GM12874 (cell line): Measurements from ENCODE around the gene SLC25A1.

ENCODE experiments used
- TF ChIP-seq, protein P1 (sequence below): IDR thresholded peaks from 2 replicates; pipeline ENCODE4 v1.5.1; 2011; ENCODE audit warnings: low read depth, mild to moderate bottlenecking, control low read depth, low read length, moderate library complexity; ENCODE audit not compliant: insufficient read depth

SLC25A1 gene

DNA sequence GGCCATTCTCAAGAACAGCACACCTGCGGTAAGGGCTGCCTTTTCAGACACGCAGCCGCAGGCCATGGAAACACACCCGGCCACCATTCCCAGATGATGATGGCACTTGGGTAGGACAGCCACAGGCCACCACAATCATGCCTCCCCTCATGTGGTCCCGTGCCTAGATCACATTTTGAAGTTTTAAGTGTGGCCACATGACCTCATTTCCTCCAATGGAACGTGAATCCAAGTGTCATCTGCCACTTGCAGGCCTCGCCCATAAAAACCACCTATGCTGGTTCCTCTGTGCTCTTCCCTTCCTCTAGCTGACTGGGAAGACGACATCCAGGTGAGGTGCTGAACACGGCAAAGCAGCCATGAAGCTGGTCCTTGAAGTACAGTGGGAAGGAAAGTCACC is 44.6 kb upstream of the SLC25A1 start:
- TF ChIP-seq, protein P1, sequence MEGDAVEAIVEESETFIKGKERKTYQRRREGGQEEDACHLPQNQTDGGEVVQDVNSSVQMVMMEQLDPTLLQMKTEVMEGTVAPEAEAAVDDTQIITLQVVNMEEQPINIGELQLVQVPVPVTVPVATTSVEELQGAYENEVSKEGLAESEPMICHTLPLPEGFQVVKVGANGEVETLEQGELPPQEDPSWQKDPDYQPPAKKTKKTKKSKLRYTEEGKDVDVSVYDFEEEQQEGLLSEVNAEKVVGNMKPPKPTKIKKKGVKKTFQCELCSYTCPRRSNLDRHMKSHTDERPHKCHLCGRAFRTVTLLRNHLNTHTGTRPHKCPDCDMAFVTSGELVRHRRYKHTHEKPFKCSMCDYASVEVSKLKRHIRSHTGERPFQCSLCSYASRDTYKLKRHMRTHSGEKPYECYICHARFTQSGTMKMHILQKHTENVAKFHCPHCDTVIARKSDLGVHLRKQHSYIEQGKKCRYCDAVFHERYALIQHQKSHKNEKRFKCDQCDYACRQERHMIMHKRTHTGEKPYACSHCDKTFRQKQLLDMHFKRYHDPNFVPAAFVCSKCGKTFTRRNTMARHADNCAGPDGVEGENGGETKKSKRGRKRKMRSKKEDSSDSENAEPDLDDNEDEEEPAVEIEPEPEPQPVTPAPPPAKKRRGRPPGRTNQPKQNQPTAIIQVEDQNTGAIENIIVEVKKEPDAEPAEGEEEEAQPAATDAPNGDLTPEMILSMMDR = no peak

DNA sequence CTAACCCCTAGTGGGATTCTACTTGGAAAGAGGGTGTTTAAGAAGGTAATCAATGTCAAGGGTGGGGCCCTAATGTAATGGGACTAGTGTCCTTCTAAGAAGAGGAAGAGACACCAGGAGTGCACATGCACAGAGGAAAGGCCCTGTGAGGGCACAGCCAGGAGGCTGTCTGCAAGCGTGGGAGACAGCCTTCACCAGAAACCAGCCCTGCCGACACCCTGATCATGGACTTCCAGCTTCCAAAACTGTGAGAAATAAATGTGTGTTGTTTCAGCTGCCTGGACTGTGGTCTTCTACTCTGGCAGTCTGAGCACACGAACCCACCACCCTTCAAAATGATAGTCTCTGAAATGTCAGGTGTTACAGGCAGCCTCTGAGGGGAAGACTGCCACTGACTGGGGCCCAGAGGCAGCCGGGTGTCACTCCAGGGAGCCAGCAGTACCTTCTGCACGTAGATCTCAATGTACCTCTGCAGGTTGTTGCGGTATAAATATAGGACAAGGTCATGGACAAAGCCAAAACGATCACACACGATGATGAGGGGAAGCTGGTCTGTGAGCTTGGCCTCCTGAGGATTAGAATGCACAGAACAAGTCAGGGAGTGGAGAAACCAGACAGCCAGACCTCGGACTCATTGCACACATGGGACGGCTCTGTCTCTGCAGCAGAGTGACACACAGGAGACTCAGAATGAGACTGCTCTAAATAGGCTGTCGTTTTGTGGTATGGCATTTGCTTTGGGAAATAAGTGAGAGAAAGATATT is 43.9 kb upstream of the SLC25A1 start:
- TF ChIP-seq, protein P1 = no peak

DNA sequence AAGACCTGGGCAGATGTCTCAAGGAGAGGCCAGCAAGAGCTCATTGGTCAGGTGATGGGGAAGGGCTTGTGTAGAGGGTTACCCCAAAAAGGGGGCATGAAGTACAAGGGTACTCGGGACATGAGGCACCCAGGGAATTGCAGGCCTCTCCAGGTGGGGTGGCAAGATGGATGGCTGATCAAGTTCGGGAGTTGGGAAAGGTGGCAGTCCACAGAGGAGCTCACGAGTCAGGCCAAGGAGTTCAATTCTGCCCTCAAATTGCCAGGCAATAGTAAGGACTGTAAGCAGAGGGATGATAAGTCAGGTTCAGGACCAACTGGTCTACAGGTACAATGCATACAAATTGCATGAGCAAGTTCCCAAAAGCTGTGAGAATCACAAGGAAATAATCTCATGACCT is 42.3 kb upstream of the SLC25A1 start:
- TF ChIP-seq, protein P1 = no peak

DNA sequence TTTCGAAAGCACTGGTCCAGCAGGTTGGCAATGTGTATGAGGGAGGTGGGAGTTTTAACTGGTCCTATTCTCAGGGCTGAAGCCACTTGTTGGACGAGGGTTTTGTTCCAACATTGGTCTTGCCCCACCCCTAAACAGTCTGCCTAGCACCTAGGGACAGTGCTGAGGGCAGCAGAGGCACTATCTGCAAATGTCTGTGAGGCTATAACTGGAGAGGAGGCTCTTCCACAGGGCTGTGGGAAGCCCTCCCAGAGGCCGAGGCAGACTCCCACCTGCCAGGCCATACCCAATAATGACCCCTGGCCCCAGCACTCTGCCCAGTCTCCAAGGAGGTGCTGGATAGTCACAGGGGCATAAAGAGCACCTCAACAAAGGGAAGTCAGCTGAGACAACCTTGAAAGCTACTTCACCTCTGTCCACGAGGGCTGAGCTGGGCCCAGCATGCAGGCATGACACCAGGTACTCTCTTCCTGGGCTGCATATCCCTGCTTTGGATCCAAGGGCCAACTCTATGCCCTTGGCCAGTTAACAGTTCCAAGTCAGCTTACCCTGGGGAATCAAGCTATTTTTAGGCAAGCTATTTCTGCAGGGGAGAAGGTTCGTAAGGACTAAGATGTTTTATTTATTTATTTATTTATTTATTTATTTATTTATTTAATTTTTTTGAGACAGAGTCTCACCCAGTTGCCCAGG is 40.2 kb upstream of the SLC25A1 start:
- TF ChIP-seq, protein P1 = no peak

DNA sequence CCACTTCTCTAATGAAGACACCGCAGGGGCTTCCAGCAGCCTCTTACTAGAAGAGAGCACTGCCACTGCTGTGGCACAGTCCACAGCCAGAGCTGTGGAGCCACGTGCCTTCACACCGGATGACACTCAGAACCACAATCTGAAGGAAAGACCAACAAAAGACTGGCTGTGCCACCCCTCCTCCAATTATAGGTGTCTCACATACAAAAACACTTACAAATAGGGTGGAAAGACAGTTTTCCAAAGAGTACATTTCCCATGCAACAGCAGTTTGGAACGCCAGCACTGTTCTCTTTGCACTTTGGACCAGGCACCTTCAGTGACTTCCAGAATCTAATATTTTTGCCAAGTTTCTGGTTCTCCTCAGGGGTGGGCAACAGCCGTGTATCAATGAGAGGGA is 38.0 kb upstream of the SLC25A1 start:
- TF ChIP-seq, protein P1 = no peak

DNA sequence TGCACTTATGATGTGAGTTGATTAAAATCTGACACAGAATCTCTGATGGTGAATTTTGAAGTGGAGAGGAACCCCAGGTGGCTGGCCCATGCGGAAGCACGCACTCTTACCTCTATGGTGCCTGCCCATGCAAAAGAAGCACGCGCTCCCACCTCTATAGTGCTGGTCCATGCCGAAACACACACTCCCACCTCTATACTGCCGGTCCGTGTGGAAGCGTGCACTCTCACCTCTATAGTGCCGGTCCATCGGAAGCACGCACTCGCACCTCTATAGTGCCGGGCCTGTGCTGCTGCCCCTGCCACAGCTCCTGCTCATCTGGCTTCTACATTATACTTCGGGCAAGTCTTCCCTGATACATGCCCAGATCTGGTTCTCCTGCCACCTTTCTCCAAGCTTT is 36.8 kb upstream of the SLC25A1 start:
- TF ChIP-seq, protein P1 = no peak

DNA sequence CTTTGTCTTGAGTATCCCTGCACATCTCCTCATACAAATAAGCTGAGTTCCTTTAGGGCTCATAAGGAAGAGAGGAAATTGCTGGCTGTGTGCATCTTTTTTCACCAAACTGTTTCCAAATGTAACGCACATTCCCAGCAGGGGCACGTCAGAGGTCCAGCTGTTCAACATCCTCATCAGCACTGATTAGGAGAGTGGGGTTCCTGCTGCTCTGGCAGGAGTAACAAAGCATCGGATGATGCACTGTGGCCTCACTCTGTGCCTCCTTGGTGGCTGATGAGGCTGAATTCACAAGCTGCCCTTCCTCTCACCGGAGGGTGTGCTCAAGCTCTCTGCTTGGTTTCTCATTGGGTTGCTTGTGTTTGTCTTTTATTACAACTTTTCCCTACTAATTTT is 35.5 kb upstream of the SLC25A1 start:
- TF ChIP-seq, protein P1 = no peak
